Ishikawa (cell line): Measurements from ENCODE around the gene MLLT10.

Experiments
- CEBPB ChIP-seq: IDR thresholded peaks from 2 replicates; pipeline ENCODE4 v1.6.1; 2012
- CREB1 ChIP-seq: IDR thresholded peaks from 2 replicates; pipeline ENCODE4 v1.6.1; 2012; ENCODE audit warnings: low read depth
- EGR1 ChIP-seq: IDR thresholded peaks from 2 replicates; pipeline ENCODE4 v1.6.1; 2012
- EP300 ChIP-seq: IDR thresholded peaks from 2 replicates; pipeline ENCODE4 v1.6.1; 2012; ENCODE audit warnings: borderline replicate concordance
- FOXM1 ChIP-seq: IDR thresholded peaks from 2 replicates; pipeline ENCODE4 v1.6.1; 2012; ENCODE audit warnings: low read depth, borderline replicate concordance
- MAX ChIP-seq: IDR thresholded peaks from 2 replicates; pipeline ENCODE4 v1.6.1; 2012
- NFIC ChIP-seq: IDR thresholded peaks from 2 replicates; pipeline ENCODE4 v1.6.1; 2012
- RAD21 ChIP-seq: IDR thresholded peaks from 2 replicates; pipeline ENCODE4 v1.6.1; 2012; ENCODE audit warnings: low read depth
- TAF1 ChIP-seq: IDR thresholded peaks from 2 replicates; pipeline ENCODE4 v1.6.1; 2012; ENCODE audit warnings: low read depth, mild to moderate bottlenecking
- TCF12 ChIP-seq: IDR thresholded peaks from 2 replicates; pipeline ENCODE4 v1.6.1; 2012; ENCODE audit warnings: low read depth
- TEAD4 ChIP-seq: IDR thresholded peaks from 2 replicates; pipeline ENCODE4 v1.6.1; 2012
- YY1 ChIP-seq: IDR thresholded peaks from 2 replicates; pipeline ENCODE4 v1.6.1; 2012; ENCODE audit warnings: low read depth
- ZBTB7A ChIP-seq: IDR thresholded peaks from 2 replicates; pipeline ENCODE4 v1.6.1; 2012; ENCODE audit warnings: low read depth
- TF ChIP-seq, protein P1 (sequence below): IDR thresholded peaks from 2 replicates; pipeline ENCODE4 v1.6.1; 2012; ENCODE audit warnings: low read depth, mild to moderate bottlenecking
- TF ChIP-seq, protein P2 (sequence below): IDR thresholded peaks from 2 replicates; pipeline ENCODE4 v1.6.1; 2012

The MLLT10 gene

DNA sequence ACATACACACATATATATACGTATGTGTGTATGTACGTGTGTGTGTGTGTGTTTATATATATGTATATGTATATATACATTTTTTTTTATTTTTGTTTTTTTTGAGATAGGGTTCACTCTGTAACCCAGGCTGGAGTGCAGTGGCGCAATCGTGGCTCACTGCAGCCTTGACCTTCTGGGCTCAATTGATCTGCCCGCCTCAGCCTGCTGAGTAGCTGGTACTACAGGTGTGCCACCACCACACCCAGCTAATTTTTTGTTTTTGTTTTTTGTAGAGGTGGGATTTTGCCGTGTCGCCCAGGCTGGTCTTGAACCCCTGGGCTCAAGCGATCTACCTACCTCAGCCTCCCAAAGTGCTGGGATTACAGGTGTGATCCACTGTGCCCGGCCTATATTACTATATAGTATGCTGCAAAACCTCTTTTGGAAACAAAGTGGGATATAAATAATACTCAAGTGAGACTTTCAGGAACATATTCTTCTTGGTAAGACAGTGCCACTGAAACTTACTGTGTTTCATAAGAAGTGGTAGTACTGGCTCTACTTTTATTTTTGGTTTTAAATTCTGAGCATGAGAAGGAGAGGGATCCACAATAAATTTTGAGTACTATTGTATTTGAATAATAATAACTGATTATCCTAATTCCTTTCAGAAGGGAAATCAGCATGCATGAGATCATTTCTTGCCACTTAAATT is 51.0 kb downstream of the MLLT10 start:
- TF ChIP-seq YY1 (no peak), NFIC (no peak), CEBPB (no peak), ZBTB7A (no peak), CREB1 (no peak), TEAD4 (no peak), EGR1 (no peak), TCF12 (no peak), TAF1 (no peak)
- TF ChIP-seq, protein P1, sequence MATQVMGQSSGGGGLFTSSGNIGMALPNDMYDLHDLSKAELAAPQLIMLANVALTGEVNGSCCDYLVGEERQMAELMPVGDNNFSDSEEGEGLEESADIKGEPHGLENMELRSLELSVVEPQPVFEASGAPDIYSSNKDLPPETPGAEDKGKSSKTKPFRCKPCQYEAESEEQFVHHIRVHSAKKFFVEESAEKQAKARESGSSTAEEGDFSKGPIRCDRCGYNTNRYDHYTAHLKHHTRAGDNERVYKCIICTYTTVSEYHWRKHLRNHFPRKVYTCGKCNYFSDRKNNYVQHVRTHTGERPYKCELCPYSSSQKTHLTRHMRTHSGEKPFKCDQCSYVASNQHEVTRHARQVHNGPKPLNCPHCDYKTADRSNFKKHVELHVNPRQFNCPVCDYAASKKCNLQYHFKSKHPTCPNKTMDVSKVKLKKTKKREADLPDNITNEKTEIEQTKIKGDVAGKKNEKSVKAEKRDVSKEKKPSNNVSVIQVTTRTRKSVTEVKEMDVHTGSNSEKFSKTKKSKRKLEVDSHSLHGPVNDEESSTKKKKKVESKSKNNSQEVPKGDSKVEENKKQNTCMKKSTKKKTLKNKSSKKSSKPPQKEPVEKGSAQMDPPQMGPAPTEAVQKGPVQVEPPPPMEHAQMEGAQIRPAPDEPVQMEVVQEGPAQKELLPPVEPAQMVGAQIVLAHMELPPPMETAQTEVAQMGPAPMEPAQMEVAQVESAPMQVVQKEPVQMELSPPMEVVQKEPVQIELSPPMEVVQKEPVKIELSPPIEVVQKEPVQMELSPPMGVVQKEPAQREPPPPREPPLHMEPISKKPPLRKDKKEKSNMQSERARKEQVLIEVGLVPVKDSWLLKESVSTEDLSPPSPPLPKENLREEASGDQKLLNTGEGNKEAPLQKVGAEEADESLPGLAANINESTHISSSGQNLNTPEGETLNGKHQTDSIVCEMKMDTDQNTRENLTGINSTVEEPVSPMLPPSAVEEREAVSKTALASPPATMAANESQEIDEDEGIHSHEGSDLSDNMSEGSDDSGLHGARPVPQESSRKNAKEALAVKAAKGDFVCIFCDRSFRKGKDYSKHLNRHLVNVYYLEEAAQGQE, result no peak

DNA sequence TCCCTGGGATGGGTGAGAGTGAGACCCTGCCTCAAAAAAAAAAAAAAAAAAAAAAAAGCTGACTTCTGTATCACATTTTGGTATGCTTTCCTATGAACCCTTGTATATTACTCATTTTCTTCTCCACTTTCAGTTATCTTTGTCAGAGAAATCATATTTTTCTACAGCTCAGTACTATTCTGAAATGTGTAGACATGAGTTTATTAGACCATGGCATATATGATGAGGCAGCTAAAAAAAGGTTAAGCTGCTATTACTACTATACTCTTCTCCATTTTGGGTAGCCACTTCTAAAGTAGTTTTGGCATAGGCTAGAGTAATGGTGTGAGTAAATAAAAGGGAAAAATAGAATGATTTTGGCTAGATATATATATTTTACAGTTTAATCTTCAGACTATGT is 53.4 kb downstream of the MLLT10 start:
- TF ChIP-seq FOXM1 (no peak), TEAD4 (no peak), NFIC (no peak), CEBPB (no peak), ZBTB7A (no peak), EGR1 (no peak), CREB1 (no peak)

DNA sequence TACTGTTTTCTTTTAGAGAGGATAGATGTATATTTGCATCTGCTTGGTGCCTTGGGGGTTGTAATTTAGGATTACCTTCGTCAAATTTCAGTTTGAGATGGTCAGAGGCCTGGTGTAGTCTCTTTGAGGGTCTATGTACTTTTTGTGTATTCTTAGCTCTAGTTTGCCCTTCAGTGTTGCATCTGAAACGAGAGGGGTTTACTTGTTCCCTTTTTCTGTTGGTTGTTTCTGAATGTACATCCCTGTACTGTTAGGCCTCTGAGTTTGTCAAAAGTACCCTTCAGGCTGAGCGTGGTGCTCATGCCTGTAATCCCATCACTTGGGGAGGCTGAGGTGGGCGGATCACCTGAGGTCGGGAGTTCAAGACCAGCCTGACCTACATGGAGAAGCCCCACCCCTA is 60.0 kb downstream of the MLLT10 start:
- no peak for TF ChIP-seq ZBTB7A
- TF ChIP-seq YY1, result no peak
- no peak for TF ChIP-seq RAD21
- TF ChIP-seq EP300, result no peak
- TF ChIP-seq MAX, result no peak
- no peak for TF ChIP-seq EGR1
- TF ChIP-seq, protein P2, sequence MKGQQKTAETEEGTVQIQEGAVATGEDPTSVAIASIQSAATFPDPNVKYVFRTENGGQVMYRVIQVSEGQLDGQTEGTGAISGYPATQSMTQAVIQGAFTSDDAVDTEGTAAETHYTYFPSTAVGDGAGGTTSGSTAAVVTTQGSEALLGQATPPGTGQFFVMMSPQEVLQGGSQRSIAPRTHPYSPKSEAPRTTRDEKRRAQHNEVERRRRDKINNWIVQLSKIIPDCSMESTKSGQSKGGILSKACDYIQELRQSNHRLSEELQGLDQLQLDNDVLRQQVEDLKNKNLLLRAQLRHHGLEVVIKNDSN, result no peak
- no peak for TF ChIP-seq TEAD4
- TF ChIP-seq, protein P1, result no peak
- no peak for TF ChIP-seq CEBPB
- no peak for TF ChIP-seq FOXM1
- no peak for TF ChIP-seq NFIC
- TF ChIP-seq CREB1, result no peak
- TF ChIP-seq TCF12, result no peak
- no peak for TF ChIP-seq TAF1

DNA sequence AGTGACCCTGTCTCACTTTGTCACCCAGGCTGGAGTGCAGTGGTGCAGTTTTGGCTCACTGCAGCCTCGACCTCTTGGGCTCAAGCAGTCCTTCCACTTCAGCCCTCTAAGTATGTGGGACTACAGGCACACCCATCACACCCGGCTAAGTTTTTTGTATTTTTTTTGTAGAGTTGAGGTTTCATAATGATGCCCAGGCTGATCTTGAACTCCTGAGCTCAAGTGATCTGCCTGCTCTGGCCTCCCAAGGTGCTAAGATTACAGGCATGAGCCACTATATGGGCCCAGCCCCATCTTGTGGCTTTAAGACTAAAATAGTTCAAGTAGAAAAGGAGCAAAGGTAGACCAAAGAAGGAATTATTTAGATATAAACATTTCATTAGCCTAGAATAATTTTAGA is 65.5 kb downstream of the MLLT10 start:
- no peak for TF ChIP-seq TCF12
- no peak for TF ChIP-seq FOXM1
- no peak for TF ChIP-seq EGR1
- TF ChIP-seq MAX, result no peak
- TF ChIP-seq, protein P2, result no peak
- TF ChIP-seq NFIC, result no peak
- TF ChIP-seq RAD21, result no peak
- no peak for TF ChIP-seq ZBTB7A
- TF ChIP-seq TAF1, result no peak
- no peak for TF ChIP-seq CEBPB

DNA sequence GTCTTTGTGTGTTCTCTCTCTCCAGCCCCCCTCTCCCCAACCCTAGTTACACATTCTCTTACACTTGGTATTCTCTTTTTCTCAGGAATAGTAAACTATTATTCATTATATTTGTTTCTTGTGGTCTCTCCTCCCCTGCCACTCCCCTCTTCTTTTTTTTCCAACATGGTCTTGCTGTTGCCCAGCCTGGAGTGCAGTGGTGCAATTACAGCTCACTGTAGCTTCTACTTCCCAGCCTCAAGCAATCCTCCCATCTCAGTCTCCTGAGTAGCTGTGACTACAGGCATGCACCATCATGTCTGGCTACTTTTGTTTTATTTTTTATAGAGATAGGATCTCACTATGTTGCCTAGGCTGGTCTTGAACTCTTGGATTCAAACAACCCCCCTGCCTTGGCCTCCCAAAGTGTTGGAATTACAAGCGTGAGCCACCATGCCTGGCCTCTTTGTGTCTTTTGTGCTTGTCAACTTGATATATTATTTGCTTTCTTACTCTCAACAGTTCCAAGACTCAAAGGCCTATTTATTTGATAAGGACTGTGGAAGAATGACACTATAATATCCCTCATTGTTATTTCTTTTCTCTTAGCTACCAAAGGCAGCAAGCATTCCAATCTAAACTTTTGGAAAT is 66.9 kb downstream of the MLLT10 start:
- TF ChIP-seq EGR1, result no peak
- no peak for TF ChIP-seq CREB1
- no peak for TF ChIP-seq TAF1
- TF ChIP-seq, protein P2, result no peak
- TF ChIP-seq TEAD4, result no peak
- TF ChIP-seq FOXM1, result no peak
- TF ChIP-seq YY1, result no peak
- TF ChIP-seq TCF12, result no peak
- no peak for TF ChIP-seq RAD21
- no peak for TF ChIP-seq CEBPB
